Uterus (tissue), 2 donors: Measurements from ENCODE around the gene TMEM204.

Experiments
- POLR2A ChIP-seq, 2 donors: fragments of 450-650 bp; IDR thresholded peaks; one replicate each; pipeline ENCODE4 v1.6.1; 2016; ENCODE audit warnings: antibody characterized with exemption in 2 of 2, mild to moderate bottlenecking in 1 of 2, moderate library complexity in 1 of 2
- TF ChIP-seq, protein P1 (sequence below), 4 experiments: fragments of 200-600 bp in 2 of 4; fragments of 450-650 bp in 2 of 4; sonication (generic) in 2 of 4; IDR thresholded peaks; one replicate each; pipeline ENCODE4 v1.5.1; 2016 to 2019; ENCODE audit warnings: antibody characterized with exemption in 4 of 4, mild to moderate bottlenecking in 2 of 4, moderate library complexity in 1 of 4

DNA sequence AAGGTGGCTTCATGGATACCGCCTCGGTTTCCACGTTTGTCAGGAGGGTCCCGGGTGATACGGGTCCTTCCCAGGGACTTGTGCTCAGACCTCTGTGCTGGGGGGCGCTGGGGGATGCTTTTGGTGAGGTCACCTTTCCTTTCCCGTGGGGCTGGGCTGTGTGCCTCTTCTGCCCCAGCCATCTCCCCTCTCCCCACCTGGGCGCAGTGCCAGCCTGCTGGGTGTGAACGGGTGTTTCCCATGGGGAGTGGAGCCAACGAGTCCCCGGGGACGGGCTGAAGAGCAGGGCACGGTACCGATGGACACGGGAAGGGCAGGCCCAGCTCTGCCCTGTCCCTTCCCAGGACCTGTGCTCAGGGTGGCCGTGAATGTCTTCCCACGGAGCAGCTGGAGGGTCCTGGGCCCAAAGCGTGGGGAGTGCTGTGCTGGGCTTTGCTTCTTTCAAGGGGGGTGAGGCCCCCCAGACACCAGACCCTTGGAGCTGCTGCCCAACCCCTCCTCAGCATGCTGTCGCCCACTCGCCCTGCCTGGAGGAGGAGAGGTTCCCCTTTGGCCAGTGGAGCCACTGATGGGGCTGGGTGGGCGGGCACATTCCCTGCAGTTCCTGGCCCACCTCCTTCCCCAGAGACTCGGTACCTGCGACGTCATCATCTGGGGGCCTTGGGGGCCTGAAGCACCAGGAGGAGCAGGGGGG, 24.8 kb upstream of the TMEM204 start:
- TF ChIP-seq, protein P1, sequence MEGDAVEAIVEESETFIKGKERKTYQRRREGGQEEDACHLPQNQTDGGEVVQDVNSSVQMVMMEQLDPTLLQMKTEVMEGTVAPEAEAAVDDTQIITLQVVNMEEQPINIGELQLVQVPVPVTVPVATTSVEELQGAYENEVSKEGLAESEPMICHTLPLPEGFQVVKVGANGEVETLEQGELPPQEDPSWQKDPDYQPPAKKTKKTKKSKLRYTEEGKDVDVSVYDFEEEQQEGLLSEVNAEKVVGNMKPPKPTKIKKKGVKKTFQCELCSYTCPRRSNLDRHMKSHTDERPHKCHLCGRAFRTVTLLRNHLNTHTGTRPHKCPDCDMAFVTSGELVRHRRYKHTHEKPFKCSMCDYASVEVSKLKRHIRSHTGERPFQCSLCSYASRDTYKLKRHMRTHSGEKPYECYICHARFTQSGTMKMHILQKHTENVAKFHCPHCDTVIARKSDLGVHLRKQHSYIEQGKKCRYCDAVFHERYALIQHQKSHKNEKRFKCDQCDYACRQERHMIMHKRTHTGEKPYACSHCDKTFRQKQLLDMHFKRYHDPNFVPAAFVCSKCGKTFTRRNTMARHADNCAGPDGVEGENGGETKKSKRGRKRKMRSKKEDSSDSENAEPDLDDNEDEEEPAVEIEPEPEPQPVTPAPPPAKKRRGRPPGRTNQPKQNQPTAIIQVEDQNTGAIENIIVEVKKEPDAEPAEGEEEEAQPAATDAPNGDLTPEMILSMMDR (IDR thresholded peaks at IDR 0.05): no peak
- TF ChIP-seq POLR2A (IDR thresholded peaks at IDR 0.05): no peak
